NB4 (cell line): ENCODE data around the gene TGFB2.

Source experiments
- DNase-seq: peaks from one replicate; pipeline ENCODE4 v3.0.0; 2010; ENCODE audit warnings: low read depth
- H3K4me3 ChIP-seq: one replicate; pipeline ENCODE4 v1.5.1; 2011; ENCODE audit warnings: mild to moderate bottlenecking, low read depth, low read length, moderate library complexity
- MYC ChIP-seq: IDR thresholded peaks from 2 replicates; pipeline ENCODE4 v1.6.1; 2011; ENCODE audit warnings: low read depth, low read length
- POLR2A ChIP-seq: IDR thresholded peaks from 2 replicates; pipeline ENCODE4 v1.6.1; 2011; ENCODE audit warnings: mild to moderate bottlenecking; ENCODE audit not compliant: insufficient read length; ENCODE audit errors: extremely low read depth
- TF ChIP-seq, protein P1 (sequence below): IDR thresholded peaks from 2 replicates; pipeline ENCODE4 v1.6.1; 2011; ENCODE audit warnings: low read depth, low read length
- TF ChIP-seq, protein P2 (sequence below): IDR thresholded peaks from one replicate; pipeline ENCODE4 v1.5.1; 2012; ENCODE audit warnings: low read depth, low read length

TGFB2 gene

GRCh38 chr1:218323568-218324225 lies 21.4 kb upstream of the TGFB2 start:
- TF ChIP-seq MYC (no peak), POLR2A (no peak)
- TF ChIP-seq, protein P1, sequence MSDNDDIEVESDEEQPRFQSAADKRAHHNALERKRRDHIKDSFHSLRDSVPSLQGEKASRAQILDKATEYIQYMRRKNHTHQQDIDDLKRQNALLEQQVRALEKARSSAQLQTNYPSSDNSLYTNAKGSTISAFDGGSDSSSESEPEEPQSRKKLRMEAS: no peak
- TF ChIP-seq, protein P2, sequence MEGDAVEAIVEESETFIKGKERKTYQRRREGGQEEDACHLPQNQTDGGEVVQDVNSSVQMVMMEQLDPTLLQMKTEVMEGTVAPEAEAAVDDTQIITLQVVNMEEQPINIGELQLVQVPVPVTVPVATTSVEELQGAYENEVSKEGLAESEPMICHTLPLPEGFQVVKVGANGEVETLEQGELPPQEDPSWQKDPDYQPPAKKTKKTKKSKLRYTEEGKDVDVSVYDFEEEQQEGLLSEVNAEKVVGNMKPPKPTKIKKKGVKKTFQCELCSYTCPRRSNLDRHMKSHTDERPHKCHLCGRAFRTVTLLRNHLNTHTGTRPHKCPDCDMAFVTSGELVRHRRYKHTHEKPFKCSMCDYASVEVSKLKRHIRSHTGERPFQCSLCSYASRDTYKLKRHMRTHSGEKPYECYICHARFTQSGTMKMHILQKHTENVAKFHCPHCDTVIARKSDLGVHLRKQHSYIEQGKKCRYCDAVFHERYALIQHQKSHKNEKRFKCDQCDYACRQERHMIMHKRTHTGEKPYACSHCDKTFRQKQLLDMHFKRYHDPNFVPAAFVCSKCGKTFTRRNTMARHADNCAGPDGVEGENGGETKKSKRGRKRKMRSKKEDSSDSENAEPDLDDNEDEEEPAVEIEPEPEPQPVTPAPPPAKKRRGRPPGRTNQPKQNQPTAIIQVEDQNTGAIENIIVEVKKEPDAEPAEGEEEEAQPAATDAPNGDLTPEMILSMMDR: no peak
- no peak overlapping the region for H3K4me3 ChIP-seq
- no peak for DNase-seq

DNA sequence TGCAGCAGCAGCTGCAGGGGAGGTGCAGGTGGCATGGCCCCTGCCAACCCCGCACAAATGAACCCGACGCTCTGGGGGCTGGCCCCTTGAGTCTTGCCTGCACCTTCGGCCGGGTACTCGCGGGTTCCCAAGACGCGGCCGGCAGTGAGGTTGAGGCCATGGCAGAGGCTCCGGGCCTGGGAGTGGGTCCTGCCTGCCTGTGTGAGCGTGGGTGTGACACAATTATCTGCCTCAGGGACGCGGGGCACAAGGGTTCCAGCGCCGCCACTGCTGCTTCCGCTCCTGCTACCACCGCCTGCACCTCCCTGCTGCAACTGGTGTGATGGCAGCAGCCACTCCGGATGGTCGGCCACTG lies 20.9 kb upstream of the TGFB2 start:
- no peak overlapping the region for H3K4me3 ChIP-seq
- DNase-seq: no peak
- TF ChIP-seq, protein P1: no peak
- TF ChIP-seq, protein P2: no peak
- TF ChIP-seq POLR2A (no peak), MYC (no peak)

DNA sequence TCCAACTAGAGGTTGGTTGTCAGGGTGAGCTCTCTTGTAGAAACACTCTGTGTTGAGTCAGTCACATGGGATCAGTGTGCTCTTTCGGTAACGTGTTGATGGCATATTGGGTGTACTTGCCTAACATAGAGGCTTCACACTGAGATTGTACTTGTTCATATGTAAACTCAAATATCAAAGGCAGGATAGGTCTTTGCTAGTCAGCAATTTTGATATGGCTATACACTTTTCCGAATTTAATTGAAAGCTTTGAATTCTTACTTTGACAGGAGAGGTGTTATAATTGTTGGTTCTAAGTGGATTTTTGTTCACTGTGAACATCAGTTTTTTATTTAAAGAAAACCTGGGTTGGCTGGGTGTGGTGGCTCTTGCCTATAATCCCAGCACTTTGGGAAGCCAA lies 16.4 kb upstream of the TGFB2 start:
- TF ChIP-seq, protein P1: no peak
- TF ChIP-seq MYC: no peak
- TF ChIP-seq POLR2A: no peak
- TF ChIP-seq, protein P2: no peak

DNA sequence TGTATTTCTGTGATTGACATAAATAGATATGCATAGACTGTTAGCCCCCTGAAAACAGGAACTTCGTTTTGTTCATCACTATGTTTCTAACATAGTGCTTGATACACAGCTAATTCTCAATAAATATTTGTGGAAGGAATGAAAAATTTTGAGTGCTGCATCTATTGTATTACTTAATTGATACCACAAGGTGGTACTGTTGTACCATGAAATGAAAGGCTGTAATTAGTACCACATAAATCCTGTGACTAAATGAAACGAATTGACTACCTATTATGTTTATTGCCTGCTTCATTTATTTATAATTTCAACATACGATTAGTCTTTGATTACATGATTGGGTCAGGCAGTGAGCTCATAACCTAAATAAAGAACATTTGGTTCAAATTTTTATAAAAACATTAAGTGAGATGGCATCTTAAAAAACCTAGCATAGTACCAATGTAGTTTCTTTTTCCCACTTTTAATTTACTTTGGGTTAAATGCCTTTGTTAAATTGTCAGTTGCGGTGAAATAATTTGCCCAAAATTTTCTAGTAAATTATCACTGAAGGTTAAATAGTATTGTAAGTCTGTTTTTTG lies 15.0 kb upstream of the TGFB2 start:
- H3K4me3 ChIP-seq: no peak overlapping the region
- peak; percentile 45 for DNase-seq
- TF ChIP-seq, protein P1: no peak
- TF ChIP-seq, protein P2: peak; percentile 15

More for the DNA sequence above, 16.4 kb upstream of the TGFB2 start:
- no peak for DNase-seq
- no peak overlapping the region for H3K4me3 ChIP-seq

GRCh38 chr1:218332416-218332815 lies 12.7 kb upstream of the TGFB2 start:
- TF ChIP-seq, protein P1: no peak
- TF ChIP-seq, protein P2: no peak
- TF ChIP-seq POLR2A: no peak
- no peak for TF ChIP-seq MYC
- no peak overlapping the region for H3K4me3 ChIP-seq
- DNase-seq: no peak
